GM21360 (cell line): Measurements from ENCODE around the gene MIA2.
"Not testable (repeated sequence)": the region's sequence is repeated elsewhere in the genome, so short reads cannot be mapped to it uniquely, and the experiment has no call there.

Source experiments
- ATAC-seq: cut with Tn5 transposase; IDR thresholded peaks from one replicate; pipeline ENCODE4 v1.9.1; 2021; ENCODE audit warnings: mild to moderate bottlenecking, moderate library complexity; ENCODE audit not compliant: unreplicated experiment

Gene MIA2

GRCh38 chr14:39267608-39268005 lies 33.9 kb downstream of the MIA2 start:
- ATAC-seq: peak; percentile 0

- ATAC-seq: no peak
Observed at GRCh38 chr14:39268393-39268792, 34.7 kb downstream of the MIA2 start.

GRCh38 chr14:39272918-39273317 lies 39.2 kb downstream of the MIA2 start:
- no peak for ATAC-seq

- no peak for ATAC-seq
Observed at GRCh38 chr14:39275395-39275794, 41.7 kb downstream of the MIA2 start.

GRCh38 chr14:39276005-39276404 lies 42.3 kb downstream of the MIA2 start:
- no peak for ATAC-seq

- no peak for ATAC-seq
Observed at GRCh38 chr14:39276579-39277114, 42.9 kb downstream of the MIA2 start.

- ATAC-seq: no peak
Observed at GRCh38 chr14:39279515-39279914, 45.8 kb downstream of the MIA2 start.

GRCh38 chr14:39280678-39281077 lies 47.0 kb downstream of the MIA2 start:
- not testable (repeated sequence) for ATAC-seq

- no peak for ATAC-seq
Observed at GRCh38 chr14:39289523-39289922, 55.8 kb downstream of the MIA2 start.

GRCh38 chr14:39291701-39292100 lies 58.0 kb downstream of the MIA2 start:
- ATAC-seq: no peak

GRCh38 chr14:39293629-39294028 lies 59.9 kb downstream of the MIA2 start:
- no peak for ATAC-seq

- ATAC-seq: not testable (repeated sequence)
Observed at GRCh38 chr14:39300389-39300788, 66.7 kb downstream of the MIA2 start.

- no peak for ATAC-seq
Observed at GRCh38 chr14:39302124-39302810, 68.6 kb downstream of the MIA2 start.

GRCh38 chr14:39303115-39303514 lies 69.4 kb downstream of the MIA2 start:
- ATAC-seq: no peak

- no peak for ATAC-seq
Observed at GRCh38 chr14:39307815-39308214, 74.1 kb downstream of the MIA2 start.

GRCh38 chr14:39310051-39310450 lies 76.3 kb downstream of the MIA2 start:
- ATAC-seq: no peak

- no peak for ATAC-seq
Observed at GRCh38 chr14:39315859-39316444, 82.2 kb downstream of the MIA2 start.

GRCh38 chr14:39316830-39317553 lies 83.3 kb downstream of the MIA2 start:
- ATAC-seq: no peak

- ATAC-seq: no peak
Observed at GRCh38 chr14:39318574-39318973, 84.9 kb downstream of the MIA2 start.

- ATAC-seq: no peak
Observed at GRCh38 chr14:39319381-39319780, 85.7 kb downstream of the MIA2 start.

GRCh38 chr14:39320318-39320717 lies 86.6 kb downstream of the MIA2 start:
- no peak for ATAC-seq

GRCh38 chr14:39322807-39323206 lies 89.1 kb downstream of the MIA2 start:
- no peak for ATAC-seq
